ENCODE measurements around the gene ACP1.

ACP1 gene

GRCh38 chr2:286774-287392, 22.1 kb downstream of the ACP1 start:
- no peak for TF ChIP-seq EZH2phosphoT487 (IDR thresholded peaks at IDR 0.05; ENCODE audit: borderline replicate concordance, low read length)
- no peak overlapping the region for H3K27ac ChIP-seq (ENCODE audit: low read depth, low read length)
- H4K20me1 ChIP-seq (ENCODE audit: control insufficient read depth, insufficient read depth, low read depth, low read length) = no peaks in the 10 kb centered on the region
- no peak overlapping the region for H3K4me3 ChIP-seq (ENCODE audit: low read length)
- no peaks in the 10 kb centered on the region for H3K79me2 ChIP-seq (ENCODE audit: control insufficient read depth, low read length)
- peaks cover 2% of the 10 kb centered on the region; the same call in 1 of the 2 replicates for H3F3A ChIP-seq (ENCODE audit: control insufficient read depth, insufficient read depth)
- H3K4me2 ChIP-seq (ENCODE audit: low read length) = peak overlapping the region; percentile 7; the same call in 1 of the 2 replicates
- H3K9me2 ChIP-seq (replicated peaks; ENCODE audit: control insufficient read depth, low read length) = no peaks in the 10 kb centered on the region
- H3K4me1 ChIP-seq (ENCODE audit: control insufficient read depth, low read length) = no peaks in the 10 kb centered on the region
- H3K27me3 ChIP-seq (ENCODE audit: control insufficient read depth, low read length) = peaks cover 19% of the 10 kb centered on the region
- H3K9me3 ChIP-seq (ENCODE audit: control insufficient read depth, insufficient read depth, low read length) = no peaks in the 10 kb centered on the region
- H3K36me3 ChIP-seq (ENCODE audit: control insufficient read depth, low read length) = peaks cover 4% of the 10 kb centered on the region; the same call in 1 of the 2 replicates

DNA sequence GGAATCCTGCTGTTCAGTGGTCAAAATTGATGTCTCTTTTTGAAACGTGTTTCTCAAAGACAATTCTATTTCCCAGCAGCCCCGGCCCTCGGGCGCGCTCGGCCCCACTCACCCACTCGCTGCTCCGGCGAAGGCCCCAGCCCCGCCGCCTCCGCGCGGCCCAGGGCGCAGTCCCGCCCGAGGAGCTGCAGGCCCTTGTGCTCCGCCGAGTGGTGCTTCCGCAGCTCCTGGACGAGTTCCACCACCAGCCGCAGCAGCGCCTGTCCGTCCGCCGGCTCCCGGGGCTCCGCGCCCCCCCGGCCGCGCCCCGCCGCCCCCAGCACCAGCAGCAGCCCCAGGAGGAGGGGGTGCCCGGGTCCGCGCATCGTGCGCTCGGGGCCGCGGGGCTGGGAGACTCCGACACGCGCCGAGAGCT, 22.7 kb downstream of the ACP1 start:
- H3K4me1 ChIP-seq (ENCODE audit: control insufficient read depth, low read length) = no peaks in the 10 kb centered on the region
- H3K27me3 ChIP-seq (ENCODE audit: control insufficient read depth, low read length) = peaks cover 19% of the 10 kb centered on the region
- H3F3A ChIP-seq (ENCODE audit: control insufficient read depth, insufficient read depth) = peaks cover 2% of the 10 kb centered on the region; the same call in 1 of the 2 replicates
- peak overlapping the region; percentile 7; the same call in 1 of the 2 replicates for H3K4me2 ChIP-seq (ENCODE audit: low read length)
- no peaks in the 10 kb centered on the region for H3K79me2 ChIP-seq (ENCODE audit: control insufficient read depth, low read length)
- TF ChIP-seq EZH2phosphoT487 (IDR thresholded peaks at IDR 0.05; ENCODE audit: borderline replicate concordance, low read length) = no peak
- no peak for TF ChIP-seq CTCF (IDR thresholded peaks at IDR 0.05; ENCODE audit: low read depth, low read length, poor library complexity, severe bottlenecking)
- H3K9me3 ChIP-seq (ENCODE audit: control insufficient read depth, insufficient read depth, low read length) = no peaks in the 10 kb centered on the region
- H3K36me3 ChIP-seq (ENCODE audit: control insufficient read depth, low read length) = no peaks in the 10 kb centered on the region; the same call in 1 of the 2 replicates
- no peaks in the 10 kb centered on the region for H4K20me1 ChIP-seq (ENCODE audit: control insufficient read depth, insufficient read depth, low read depth, low read length)
- H3K4me3 ChIP-seq (ENCODE audit: low read length) = 0 out of 2 replicates have a peak overlapping the region, but pooled peaks have one; percentile 24
- no peaks in the 10 kb centered on the region for H3K9me2 ChIP-seq (replicated peaks; ENCODE audit: control insufficient read depth, low read length)
- H3K27ac ChIP-seq (ENCODE audit: low read depth, low read length) = no peak overlapping the region

- no peaks in the 10 kb centered on the region for H3K36me3 ChIP-seq (ENCODE audit: control insufficient read depth, low read length)
- no peaks in the 10 kb centered on the region for H3K9me2 ChIP-seq (replicated peaks; ENCODE audit: control insufficient read depth, low read length)
- no peaks in the 10 kb centered on the region for H3K9me3 ChIP-seq (ENCODE audit: control insufficient read depth, insufficient read depth, low read length)
- TF ChIP-seq EZH2phosphoT487 (IDR thresholded peaks at IDR 0.05; ENCODE audit: borderline replicate concordance, low read length) (no peak), CTCF (IDR thresholded peaks at IDR 0.05; ENCODE audit: low read depth, low read length, poor library complexity, severe bottlenecking) (no peak)
- H3K4me1 ChIP-seq (ENCODE audit: control insufficient read depth, low read length) = no peaks in the 10 kb centered on the region
- H3K4me3 ChIP-seq (ENCODE audit: low read length) = 0 out of 2 replicates have a peak within 1 kb of the TSS, but pooled peaks have one; percentile 24
- H3K4me2 ChIP-seq (ENCODE audit: low read length) = peak within 1 kb of the TSS; percentile 7; the same call in 1 of the 2 replicates
- H4K20me1 ChIP-seq (ENCODE audit: control insufficient read depth, insufficient read depth, low read depth, low read length) = no peaks in the 10 kb centered on the region
- no peak within 1 kb of the TSS for H3K27ac ChIP-seq (ENCODE audit: low read depth, low read length)
- peaks cover 19% of the 10 kb centered on the region for H3K27me3 ChIP-seq (ENCODE audit: control insufficient read depth, low read length)
- peaks cover 2% of the 10 kb centered on the region; the same call in 1 of the 2 replicates for H3F3A ChIP-seq (ENCODE audit: control insufficient read depth, insufficient read depth)
- H3K79me2 ChIP-seq (ENCODE audit: control insufficient read depth, low read length) = no peaks in the 10 kb centered on the region
Observed at GRCh38 chr2:287911-288757, 23.4 kb downstream of the ACP1 start, which contains the start of gene ALKAL2. Gene ALKAL2 (minus strand): TSS chr2:288091. CDS start chr2:287835, 256 bp downstream.

Measured in DOHH2 (cell line).